WERI-Rb-1 (cell line): Measurements from ENCODE around the gene UNKL.

Source experiments
- DNase-seq: peaks from one replicate; pipeline ENCODE4 v3.0.0-alpha.2; 2020
- H3K27ac ChIP-seq: fragments of 250-450 bp; sonication (Bioruptor Pico); 2 replicates; pipeline ENCODE4 v1.5.1; 2020; ENCODE audit warnings: mild to moderate bottlenecking, moderate library complexity
- H3K27me3 ChIP-seq: fragments of 250-450 bp; sonication (Bioruptor Pico); 2 replicates; pipeline ENCODE4 v1.5.1; 2021; ENCODE audit warnings: mild to moderate bottlenecking, low read depth, moderate library complexity; ENCODE audit not compliant: insufficient read depth, severe bottlenecking
- H3K36me3 ChIP-seq: fragments of 250-450 bp; sonication (Bioruptor Pico); 2 replicates; pipeline ENCODE4 v1.5.1; 2020; ENCODE audit warnings: mild to moderate bottlenecking, moderate library complexity
- H3K4me3 ChIP-seq: 2 replicates; pipeline ENCODE4 v1.5.1; 2011; ENCODE audit warnings: low read depth, mild to moderate bottlenecking, control low read depth, low read length
- H3K9me3 ChIP-seq: fragments of 250-450 bp; sonication (Bioruptor Pico); 2 replicates; pipeline ENCODE4 v1.5.1; 2021; ENCODE audit warnings: mild to moderate bottlenecking, moderate library complexity; ENCODE audit not compliant: severe bottlenecking
- TF ChIP-seq, protein P1 (sequence below): IDR thresholded peaks from 2 replicates; pipeline ENCODE4 v1.5.1; 2011; ENCODE audit warnings: low read depth, mild to moderate bottlenecking, control low read depth, inconsistent platforms, low read length

The UNKL gene

DNA sequence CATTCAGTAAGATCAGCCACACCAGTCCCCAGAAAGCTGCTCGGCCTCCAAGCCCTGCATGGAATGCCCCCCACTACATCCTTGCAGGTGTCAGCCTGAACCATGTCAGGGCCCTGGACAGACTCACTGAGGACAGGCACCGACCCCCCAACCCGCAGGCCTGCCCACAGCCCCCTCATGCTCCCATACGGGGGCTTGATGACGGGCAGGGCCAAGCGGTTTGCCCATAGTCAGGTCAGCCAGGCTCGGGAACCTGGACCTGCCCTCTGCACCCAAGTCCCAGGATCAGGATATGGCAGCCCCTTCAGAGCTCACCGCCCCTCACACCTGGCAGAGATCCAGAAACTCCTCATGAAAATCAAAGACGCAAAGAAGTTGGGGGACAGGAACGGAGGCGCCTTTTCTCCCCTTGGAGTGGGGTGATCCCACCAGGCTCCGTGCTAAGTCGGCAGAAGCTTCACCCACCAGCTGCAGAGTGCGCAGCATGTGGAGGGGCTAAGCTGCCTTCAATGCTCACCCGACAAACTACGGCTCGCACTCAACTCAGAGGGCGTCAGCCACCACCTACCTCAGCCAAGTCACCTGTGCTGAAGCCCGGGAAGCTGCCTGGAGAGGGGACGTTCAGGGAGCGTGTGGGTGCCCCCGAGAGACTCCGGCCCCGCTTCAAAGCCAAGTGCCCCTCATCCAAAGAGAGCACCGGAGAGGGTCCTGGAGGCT is 36.3 kb downstream of the UNKL start:
- Histone ChIP-seq H3K9me3 (no peaks in the 10 kb centered on the region), H3K27ac (no peak overlapping the region), H3K4me3 (peak overlapping the region; percentile 64; the same call in 1 of the 2 replicates), H3K27me3 (no peaks in the 10 kb centered on the region), H3K36me3 (no peaks in the 10 kb centered on the region; the same call in 1 of the 2 replicates)
- TF ChIP-seq, protein P1, sequence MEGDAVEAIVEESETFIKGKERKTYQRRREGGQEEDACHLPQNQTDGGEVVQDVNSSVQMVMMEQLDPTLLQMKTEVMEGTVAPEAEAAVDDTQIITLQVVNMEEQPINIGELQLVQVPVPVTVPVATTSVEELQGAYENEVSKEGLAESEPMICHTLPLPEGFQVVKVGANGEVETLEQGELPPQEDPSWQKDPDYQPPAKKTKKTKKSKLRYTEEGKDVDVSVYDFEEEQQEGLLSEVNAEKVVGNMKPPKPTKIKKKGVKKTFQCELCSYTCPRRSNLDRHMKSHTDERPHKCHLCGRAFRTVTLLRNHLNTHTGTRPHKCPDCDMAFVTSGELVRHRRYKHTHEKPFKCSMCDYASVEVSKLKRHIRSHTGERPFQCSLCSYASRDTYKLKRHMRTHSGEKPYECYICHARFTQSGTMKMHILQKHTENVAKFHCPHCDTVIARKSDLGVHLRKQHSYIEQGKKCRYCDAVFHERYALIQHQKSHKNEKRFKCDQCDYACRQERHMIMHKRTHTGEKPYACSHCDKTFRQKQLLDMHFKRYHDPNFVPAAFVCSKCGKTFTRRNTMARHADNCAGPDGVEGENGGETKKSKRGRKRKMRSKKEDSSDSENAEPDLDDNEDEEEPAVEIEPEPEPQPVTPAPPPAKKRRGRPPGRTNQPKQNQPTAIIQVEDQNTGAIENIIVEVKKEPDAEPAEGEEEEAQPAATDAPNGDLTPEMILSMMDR: no peak
- no peak for DNase-seq

DNA sequence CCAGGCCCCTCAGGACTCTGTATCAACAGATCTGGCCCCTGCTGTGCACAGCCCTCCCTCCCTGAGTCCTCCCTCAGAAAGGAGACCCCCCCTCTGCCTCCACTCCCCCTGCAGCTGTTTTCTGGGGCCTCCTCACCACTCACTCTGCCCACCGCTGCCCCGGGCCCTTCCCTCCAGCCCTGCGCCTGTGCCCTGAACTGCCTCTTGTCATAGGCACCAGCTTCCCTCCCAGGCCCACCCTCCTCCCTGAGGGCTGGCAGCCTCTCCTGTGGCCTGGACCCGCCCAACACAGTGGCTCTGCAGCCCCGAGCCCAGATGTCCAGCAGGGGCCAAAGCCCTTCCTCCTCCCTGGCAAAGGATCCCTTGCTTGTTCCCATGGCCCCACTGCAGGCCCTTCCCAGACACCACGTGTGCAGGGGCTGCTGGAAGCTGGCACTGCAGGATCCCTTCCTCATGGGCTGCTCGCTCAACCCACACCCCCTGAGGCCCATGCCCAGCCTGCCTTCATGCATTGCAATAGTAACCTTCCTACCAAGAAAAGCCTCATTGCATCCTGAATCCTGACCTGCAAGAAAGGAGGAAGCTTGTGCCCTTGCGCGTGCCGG is 37.0 kb downstream of the UNKL start:
- H3K4me3 ChIP-seq: no peak overlapping the region
- H3K36me3 ChIP-seq: no peaks in the 10 kb centered on the region; the same call in 1 of the 2 replicates
- H3K27ac ChIP-seq: no peak overlapping the region
- TF ChIP-seq, protein P1: no peak
- no peaks in the 10 kb centered on the region for H3K27me3 ChIP-seq
- DNase-seq: no peak
- no peaks in the 10 kb centered on the region for H3K9me3 ChIP-seq

DNA sequence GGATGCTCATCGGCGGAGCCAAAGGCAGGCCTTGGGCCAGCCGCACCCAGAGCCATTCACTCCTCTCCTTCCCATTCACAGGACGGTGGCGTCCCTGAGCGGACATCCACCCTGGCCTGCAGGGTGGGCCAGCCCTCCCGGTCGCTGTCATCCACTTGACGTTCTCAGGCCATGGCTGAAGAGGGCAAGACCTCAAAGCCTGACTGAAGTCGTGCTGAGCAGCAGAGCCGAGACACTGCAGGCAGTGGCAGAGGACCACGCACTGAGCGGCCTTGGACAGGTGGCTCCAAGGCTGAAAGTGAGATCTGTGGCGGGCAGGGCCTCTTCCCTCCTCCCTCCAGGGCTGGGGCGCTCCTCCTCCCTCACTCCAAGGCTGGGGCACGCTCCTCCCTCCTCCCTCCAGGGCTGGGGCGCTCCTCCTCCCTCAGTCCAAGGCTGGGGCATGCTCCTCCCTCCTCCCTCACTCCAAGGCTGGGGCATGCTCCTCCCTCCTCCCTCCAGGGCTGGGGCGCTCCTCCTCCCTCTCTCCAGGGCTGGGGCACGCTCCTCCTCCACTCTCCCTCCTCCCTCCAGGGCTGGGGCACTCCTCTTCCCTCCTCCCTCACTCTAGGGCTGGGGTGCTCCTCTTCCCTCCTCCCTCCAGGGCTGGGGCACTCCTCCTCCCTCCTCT is 38.6 kb downstream of the UNKL start:
- Histone ChIP-seq H3K27ac (no peak overlapping the region), H3K4me3 (no peak overlapping the region), H3K9me3 (no peaks in the 10 kb centered on the region), H3K27me3 (no peaks in the 10 kb centered on the region), H3K36me3 (no peaks in the 10 kb centered on the region; the same call in 1 of the 2 replicates)
- TF ChIP-seq, protein P1: no peak
- DNase-seq: no peak

DNA sequence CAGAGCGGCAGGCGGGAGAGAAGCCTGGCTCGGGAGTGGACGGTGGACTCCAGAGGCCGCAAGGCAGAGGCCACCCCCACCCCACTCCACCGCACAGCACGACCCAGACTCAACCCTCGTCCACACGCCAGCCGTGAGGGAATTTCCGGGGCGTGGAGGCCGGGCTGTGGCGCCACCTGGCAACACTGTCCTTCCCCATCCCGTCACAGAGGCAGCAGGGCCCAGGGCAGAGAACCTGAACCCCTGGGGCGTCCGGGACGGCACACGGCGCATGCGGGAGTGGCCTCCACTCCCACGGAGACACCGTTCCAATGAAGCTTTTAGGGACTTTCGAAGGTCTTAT is 39.2 kb downstream of the UNKL start:
- Histone ChIP-seq H3K27ac (no peak overlapping the region), H3K36me3 (peaks cover 4% of the 10 kb centered on the region), H3K9me3 (no peaks in the 10 kb centered on the region), H3K4me3 (no peak overlapping the region), H3K27me3 (no peaks in the 10 kb centered on the region)
- TF ChIP-seq, protein P1: no peak
- no peak for DNase-seq

DNA sequence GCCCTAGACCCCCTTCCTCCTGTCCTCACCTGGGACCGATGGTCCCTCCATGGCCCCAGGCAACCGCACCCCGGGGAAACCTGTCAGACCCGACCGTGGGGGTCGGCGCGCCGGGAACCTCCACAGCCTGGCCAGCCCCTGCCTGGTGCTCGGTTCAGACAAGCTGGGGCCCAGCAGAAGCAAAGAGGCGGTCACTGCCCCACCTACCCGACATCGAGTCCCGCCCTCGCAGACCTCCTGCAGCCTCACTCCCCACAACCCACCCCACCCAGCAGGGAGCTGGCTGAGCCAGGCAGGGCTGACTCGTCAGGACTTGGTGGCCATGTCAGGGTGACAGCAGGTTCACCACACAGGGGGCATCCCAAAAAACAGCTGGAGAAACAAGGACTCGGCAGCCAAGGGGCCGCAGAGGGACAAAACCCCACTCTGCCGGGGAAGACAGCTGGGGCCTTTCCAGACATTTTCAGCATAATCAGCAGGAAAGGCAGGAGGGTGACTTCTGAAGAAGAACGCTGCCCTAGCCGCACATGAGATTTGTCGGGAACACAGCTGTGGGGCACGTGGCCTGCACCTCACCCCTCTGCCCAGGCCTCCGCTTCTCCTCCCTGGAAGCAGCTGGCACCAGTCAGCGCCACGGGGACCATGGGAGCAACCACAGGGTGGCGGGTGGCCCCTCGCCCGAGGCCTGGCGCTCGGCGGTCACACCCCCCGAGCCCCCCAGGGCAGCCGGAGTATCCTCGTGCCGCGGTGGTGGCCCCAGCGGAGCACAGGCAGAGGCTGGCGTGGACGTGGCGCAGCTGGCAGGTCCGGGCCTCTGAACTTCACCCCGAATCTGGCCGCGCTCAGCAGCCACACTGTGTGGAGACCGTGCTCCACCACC is 39.8 kb downstream of the UNKL start:
- Histone ChIP-seq H3K9me3 (no peaks in the 10 kb centered on the region), H3K27ac (no peak overlapping the region), H3K36me3 (peaks cover 10% of the 10 kb centered on the region), H3K4me3 (no peak overlapping the region), H3K27me3 (no peaks in the 10 kb centered on the region)
- DNase-seq: no peak
- TF ChIP-seq, protein P1: no peak
